HCT116 (cell line): ENCODE results near the gene TTLL3. TPM values are rescaled to one million over a fixed set of nuclear protein-coding genes. Genes with fewer than 3 reads are reported as not detected.
"Not testable (repeated sequence)": the region's sequence is repeated elsewhere in the genome, so short reads cannot be mapped to it uniquely, and the experiment has no call there.

Source experiments
- ATAC-seq: fragments of 200-7000 bp; cut with Tn5 transposase; 2 replicates; pipeline ENCODE4 v1.9.1; 2020; ENCODE audit warnings: mild to moderate bottlenecking, moderate library complexity
- BruUV-seq: library from RNA; stranded (reverse); fragments of 400-500 nt; replicated peaks from 2 replicates; lab custom pipeline; 2021; lab: Mats Ljungman, UMichigan
- CTCF ChIA-PET: fragments of 300-600 bp; sonication (Branson Sonifier 250); formaldehyde crosslinking; loops from one replicate; lab custom pipeline; 2021; ENCODE audit warnings: antibody characterized with exemption; lab: Charles Lee
- POLR2A ChIA-PET: fragments of 300-600, 350-600 bp; sonication (Branson Sonifier 250); formaldehyde crosslinking; loops from one replicate; lab custom pipeline; 2021; ENCODE audit warnings: antibody characterized with exemption; lab: Charles Lee
- RAD21 ChIA-PET, 2 experiments: fragments of 300-600 bp; sonication (Branson Sonifier 250); formaldehyde crosslinking; loops; one replicate each; lab custom pipeline; 2023; ENCODE audit warnings: low total read pairs in 2 of 2; ENCODE audit not compliant: uncharacterized antibody in 2 of 2, unreplicated experiment in 2 of 2, low non-redundant PET in 1 of 2; lab: Charles Lee
- DNase-seq: peaks from one replicate; pipeline ENCODE4 v3.0.0-alpha.2; 2010; ENCODE audit warnings: low read depth, low spot score
- H2AFZ ChIP-seq: fragments of 200-600 bp; shearing (Covaris generic), sonication (generic); 2 replicates; pipeline ENCODE4 v1.6.1; 2017; ENCODE audit warnings: low read depth, mixed run types, mixed read lengths, antibody characterized with exemption, low read length; ENCODE audit not compliant: poor library complexity, severe bottlenecking
- H3K27ac ChIP-seq: 2 replicates; pipeline ENCODE4 v1.5.1; 2012; ENCODE audit warnings: low read depth, low read length
- H3K27me3 ChIP-seq: fragments of 200-600 bp; sonication (generic); 2 replicates; pipeline ENCODE4 v1.6.1; 2016; ENCODE audit warnings: mixed run types, low read length, mixed read lengths; ENCODE audit not compliant: insufficient read depth
- H3K36me3 ChIP-seq, 2 experiments: fragments of 200-500 bp in 1 of 2; fragments of 200-600 bp in 1 of 2; sonication (Bioruptor generic) in 1 of 2; sonication (generic) in 1 of 2; 2 replicates each; pipeline versions ENCODE4 v1.5.1 to v1.6.1; 2014 to 2016; ENCODE audit warnings: low read length in 2 of 2, inconsistent platforms in 1 of 2, mixed read lengths in 1 of 2, mixed run types in 1 of 2; ENCODE audit not compliant: insufficient read depth in 2 of 2, control insufficient read depth in 1 of 2
- H3K4me1 ChIP-seq, 2 experiments: fragments of 200-600 bp in 1 of 2; sonication (generic) in 1 of 2; 2 replicates each; pipeline versions ENCODE4 v1.5.1 to v1.6.1; 2012 to 2017; ENCODE audit warnings: low read length in 2 of 2, inconsistent platforms in 1 of 2, mild to moderate bottlenecking in 1 of 2, mixed read lengths in 1 of 2, mixed run types in 1 of 2, moderate library complexity in 1 of 2; ENCODE audit not compliant: insufficient read depth in 2 of 2, control insufficient read depth in 1 of 2
- H3K4me2 ChIP-seq: fragments of 200-600 bp; sonication (generic); 2 replicates; pipeline ENCODE4 v1.6.1; 2017; ENCODE audit warnings: mixed run types, low read length, mixed read lengths
- H3K4me3 ChIP-seq, 2 experiments: fragments of 200-600 bp in 1 of 2; sonication (generic) in 1 of 2; replicated peaks in 1 of 2; 2 replicates each; pipeline ENCODE4 v1.5.1; 2011 to 2016; ENCODE audit warnings: low read length in 2 of 2, control low read depth in 1 of 2, low read depth in 1 of 2, mild to moderate bottlenecking in 1 of 2, mixed read lengths in 1 of 2, mixed run types in 1 of 2
- H3K79me2 ChIP-seq: fragments of 200-600 bp; sonication (generic); 2 replicates; pipeline ENCODE4 v1.6.1; 2017; ENCODE audit warnings: mild to moderate bottlenecking, mixed run types, low read length, moderate library complexity, mixed read lengths; ENCODE audit not compliant: insufficient read depth
- H3K9ac ChIP-seq: fragments of 200-600 bp; sonication (generic); 2 replicates; pipeline ENCODE4 v1.6.1; 2016; ENCODE audit warnings: low read length, mixed read lengths
- H3K9me2 ChIP-seq: fragments of 200-600 bp; sonication (generic), shearing (Covaris generic); 2 replicates; pipeline ENCODE4 v1.6.1; 2017; ENCODE audit warnings: mixed run types, mild to moderate bottlenecking, moderate library complexity; ENCODE audit not compliant: insufficient read depth
- H3K9me3 ChIP-seq, 2 experiments: fragments of 200-500 bp in 1 of 2; fragments of 200-600 bp in 1 of 2; sonication (Bioruptor generic) in 1 of 2; sonication (generic) in 1 of 2; 2 replicates each; pipeline ENCODE4 v1.6.1; 2014 to 2017; ENCODE audit warnings: low read length in 2 of 2, mixed read lengths in 2 of 2, inconsistent platforms in 1 of 2, low read depth in 1 of 2, mild to moderate bottlenecking in 1 of 2, mixed run types in 1 of 2, moderate library complexity in 1 of 2; ENCODE audit not compliant: control insufficient read depth in 1 of 2, insufficient read depth in 1 of 2
- H4K20me1 ChIP-seq: fragments of 200-600 bp; sonication (generic), shearing (Covaris generic); 2 replicates; pipeline ENCODE4 v1.6.1; 2017; ENCODE audit warnings: mixed run types, mild to moderate bottlenecking, moderate library complexity; ENCODE audit not compliant: insufficient read depth
- RAD21 ChIP-seq: IDR thresholded peaks from 2 replicates; pipeline ENCODE4 v1.6.1; 2012; ENCODE audit warnings: low read depth, mild to moderate bottlenecking
- intact Hi-C: fragments of 100-400 bp; cut with micrococcal nuclease; formaldehyde crosslinking; loops from 2 replicates; pipeline ENCODE4 v1.10.0; 2022
- total RNA-seq: library from RNA; stranded (reverse); gene quantifications from one replicate; pipeline ENCODE4 v1.2.1, GENCODE V29; 2021; ENCODE audit not compliant: unreplicated experiment
- TF ChIP-seq, protein P1 (sequence below), 3 experiments: fragments of 200-600 bp in 1 of 3; sonication (generic) in 1 of 3; IDR thresholded peaks in 2 of 3; conservative IDR thresholded peaks in 1 of 3; 2 replicates each; pipeline ENCODE4 v1.5.1; 2012 to 2017; ENCODE audit warnings: low read depth in 2 of 3, low read length in 2 of 3, antibody characterized with exemption in 1 of 3, borderline replicate concordance in 1 of 3, control low read depth in 1 of 3, mild to moderate bottlenecking in 1 of 3, mixed read lengths in 1 of 3, mixed run types in 1 of 3, moderate library complexity in 1 of 3; ENCODE audit not compliant: insufficient read depth in 1 of 3

Gene TTLL3
- total RNA-seq, 1 experiment from 2014 or later = 40.3 TPM

DNA sequence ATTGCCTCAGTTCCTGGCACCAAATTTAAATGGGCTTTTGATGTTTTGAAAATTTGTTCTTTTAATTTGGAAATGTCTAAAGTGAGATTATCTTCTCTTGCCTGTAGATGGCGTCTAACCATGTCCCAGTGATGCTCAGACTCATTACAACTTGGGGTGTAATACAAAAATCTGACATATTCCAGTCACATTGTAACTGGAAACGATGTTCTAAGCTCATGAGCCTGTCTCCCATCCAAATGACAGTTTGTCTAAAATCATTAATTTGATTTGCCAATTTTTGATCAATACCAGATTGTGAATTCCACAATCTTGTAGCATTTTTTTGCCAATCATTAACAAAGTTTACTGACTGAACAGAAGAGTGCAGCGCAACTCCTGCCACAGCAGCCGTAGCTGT lies 38.8 kb downstream of the TTLL3 start:
- H3K79me2 ChIP-seq, BruUV-seq, H2AFZ ChIP-seq, H3K27me3 ChIP-seq, H3K4me2 ChIP-seq, H3K9me2 ChIP-seq, H3K27ac ChIP-seq, H3K9ac ChIP-seq, H3K9me3 ChIP-seq, H3K4me1 ChIP-seq, RAD21 ChIA-PET, H3K36me3 ChIP-seq, DNase-seq, H4K20me1 ChIP-seq, H3K4me3 ChIP-seq, ATAC-seq: not testable (repeated sequence)
- ChIA-PET CTCF (interaction anchor here (0.7 to 1.4 kb wide), 3 partner anchors 54 to 98 kb away, joined by 3 to 11 read pairs (median 8); partner anchors contain the start of genes CRELD1 and IL17RE), POLR2A (interaction anchor here (1.0 kb wide), 1 partner anchor 98 kb away, joined by 3 read pairs; no protein-coding TSS in a partner anchor)
- intact Hi-C loops = loop anchor here (2.0 kb wide), 1 partner anchor 98 kb away; no protein-coding TSS in a partner anchor
- TF ChIP-seq RAD21 = peak; percentile 68
- TF ChIP-seq, protein P1, sequence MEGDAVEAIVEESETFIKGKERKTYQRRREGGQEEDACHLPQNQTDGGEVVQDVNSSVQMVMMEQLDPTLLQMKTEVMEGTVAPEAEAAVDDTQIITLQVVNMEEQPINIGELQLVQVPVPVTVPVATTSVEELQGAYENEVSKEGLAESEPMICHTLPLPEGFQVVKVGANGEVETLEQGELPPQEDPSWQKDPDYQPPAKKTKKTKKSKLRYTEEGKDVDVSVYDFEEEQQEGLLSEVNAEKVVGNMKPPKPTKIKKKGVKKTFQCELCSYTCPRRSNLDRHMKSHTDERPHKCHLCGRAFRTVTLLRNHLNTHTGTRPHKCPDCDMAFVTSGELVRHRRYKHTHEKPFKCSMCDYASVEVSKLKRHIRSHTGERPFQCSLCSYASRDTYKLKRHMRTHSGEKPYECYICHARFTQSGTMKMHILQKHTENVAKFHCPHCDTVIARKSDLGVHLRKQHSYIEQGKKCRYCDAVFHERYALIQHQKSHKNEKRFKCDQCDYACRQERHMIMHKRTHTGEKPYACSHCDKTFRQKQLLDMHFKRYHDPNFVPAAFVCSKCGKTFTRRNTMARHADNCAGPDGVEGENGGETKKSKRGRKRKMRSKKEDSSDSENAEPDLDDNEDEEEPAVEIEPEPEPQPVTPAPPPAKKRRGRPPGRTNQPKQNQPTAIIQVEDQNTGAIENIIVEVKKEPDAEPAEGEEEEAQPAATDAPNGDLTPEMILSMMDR (IDR thresholded peaks at IDR 0.05 in 2 of 3, conservative IDR thresholded peaks at IDR 0.05 in 1 of 3; ENCODE audit: borderline replicate concordance in 1 of 3, insufficient read depth in 1 of 3, low read depth in 2 of 3, low read length in 2 of 3) = peak; percentile 47 to 79 (median 47)

DNA sequence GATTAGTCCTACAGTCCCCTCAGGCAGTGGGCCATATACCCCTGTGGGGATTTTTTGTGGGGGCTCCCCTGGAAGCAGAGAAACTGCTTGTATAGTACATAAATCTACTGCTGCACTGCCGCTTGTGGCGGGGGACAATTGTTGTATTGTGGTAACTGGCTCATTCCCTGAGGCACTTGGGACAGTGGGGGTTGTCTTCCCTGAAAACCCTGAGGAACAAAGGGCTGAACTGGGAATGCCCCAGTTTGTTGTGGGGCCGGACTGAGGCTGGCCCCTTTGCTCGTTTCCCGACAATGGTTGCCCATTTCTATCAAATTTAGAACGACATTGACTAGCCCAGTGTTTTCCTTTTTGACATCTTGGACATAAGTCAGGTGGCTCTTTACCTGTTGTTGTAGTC lies 41.3 kb downstream of the TTLL3 start:
- DNase-seq, H3K9me3 ChIP-seq, RAD21 ChIA-PET, BruUV-seq, H3K27me3 ChIP-seq, H2AFZ ChIP-seq, H3K9ac ChIP-seq, POLR2A ChIA-PET, CTCF ChIA-PET, H3K4me2 ChIP-seq, H3K9me2 ChIP-seq, ATAC-seq, H3K36me3 ChIP-seq, H3K79me2 ChIP-seq, intact Hi-C loops, H3K4me3 ChIP-seq, H3K27ac ChIP-seq, H3K4me1 ChIP-seq, H4K20me1 ChIP-seq: not testable (repeated sequence)

DNA sequence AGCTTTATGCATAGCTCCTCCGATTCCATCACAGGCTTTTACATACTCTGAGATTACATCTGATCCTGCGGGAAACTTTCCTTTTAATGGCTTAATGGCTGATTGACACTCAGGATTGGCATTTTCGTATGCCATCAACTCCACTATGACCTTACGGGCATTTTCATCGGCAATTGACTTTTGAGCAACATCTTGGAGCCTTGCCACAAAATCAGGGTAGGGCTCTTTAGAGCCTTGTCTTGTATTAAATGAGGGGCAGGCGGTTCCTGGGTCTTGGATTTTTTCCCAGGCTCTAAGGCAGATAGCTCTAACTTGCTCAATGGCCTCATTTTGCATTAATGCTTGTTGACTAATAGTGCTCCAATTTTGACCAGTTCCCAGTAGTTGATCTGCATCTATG lies 41.9 kb downstream of the TTLL3 start:
- H3K4me2 ChIP-seq, H3K27me3 ChIP-seq, CTCF ChIA-PET, RAD21 ChIA-PET, BruUV-seq, H3K9ac ChIP-seq, H3K36me3 ChIP-seq, H3K9me2 ChIP-seq, DNase-seq, intact Hi-C loops, H3K4me3 ChIP-seq, POLR2A ChIA-PET, ATAC-seq, H3K79me2 ChIP-seq, H3K9me3 ChIP-seq, H3K4me1 ChIP-seq, H4K20me1 ChIP-seq, H3K27ac ChIP-seq, H2AFZ ChIP-seq: not testable (repeated sequence)
